Skin of body (tissue), 2 donors: ENCODE data around the gene TXNDC8. TPM values are rescaled to one million over a fixed set of nuclear protein-coding genes. Genes with fewer than 3 reads are reported as not detected.
"Not testable (repeated sequence)": the region's sequence is repeated elsewhere in the genome, so short reads cannot be mapped to it uniquely, and the experiment has no call there.

Source experiments
- DNase-seq: peaks from one replicate; lab custom pipeline; 2025; lab: John Stamatoyannopoulos, UW
- total RNA-seq: library from RNA; depleted of rRNA; stranded (reverse); fragments of >200 nt; gene quantifications from one replicate; pipeline ENCODE4 v1.2.3, GENCODE V29; 2014

The TXNDC8 gene
- total RNA-seq, 1 donor from 2014 or later = not detected

GRCh38 chr9:110328763-110329162 is 8.9 kb downstream of the TXNDC8 start:
- DNase-seq = no peak

- DNase-seq = no peak
These were observed 9.9 kb downstream of the TXNDC8 start for GRCh38 chr9:110327716-110328115.

GRCh38 chr9:110323818-110324217 is 13.8 kb downstream of the TXNDC8 start:
- DNase-seq = no peak

GRCh38 chr9:110320651-110321445 is 16.8 kb downstream of the TXNDC8 start:
- DNase-seq = no peak

GRCh38 chr9:110319781-110320492 is 17.7 kb downstream of the TXNDC8 start:
- no peak for DNase-seq

GRCh38 chr9:110317911-110318310 is 19.8 kb downstream of the TXNDC8 start:
- DNase-seq = no peak

- no peak for DNase-seq
These were observed 21.2 kb downstream of the TXNDC8 start for GRCh38 chr9:110316261-110317075.

- not testable (repeated sequence) for DNase-seq
These were observed 25.7 kb downstream of the TXNDC8 start for GRCh38 chr9:110311978-110312377.

- DNase-seq = no peak
These were observed 28.0 kb downstream of the TXNDC8 start for GRCh38 chr9:110309681-110310080.

- DNase-seq = no peak
These were observed 29.0 kb downstream of the TXNDC8 start for GRCh38 chr9:110308633-110309038.

GRCh38 chr9:110307191-110307590 is 30.5 kb downstream of the TXNDC8 start:
- DNase-seq = no peak

- no peak for DNase-seq
These were observed 34.5 kb downstream of the TXNDC8 start for GRCh38 chr9:110303133-110303532.

- DNase-seq = no peak
These were observed 39.5 kb downstream of the TXNDC8 start for GRCh38 chr9:110298043-110298605.

GRCh38 chr9:110293248-110293647 is 44.4 kb downstream of the TXNDC8 start:
- no peak for DNase-seq

GRCh38 chr9:110291921-110292557 is 45.6 kb downstream of the TXNDC8 start:
- DNase-seq = no peak

- DNase-seq = peak; percentile 80
These were observed 47.7 kb downstream of the TXNDC8 start for GRCh38 chr9:110290001-110290400.

- DNase-seq = no peak
These were observed 49.2 kb downstream of the TXNDC8 start for GRCh38 chr9:110288503-110288902.

GRCh38 chr9:110287289-110287680 is 50.4 kb downstream of the TXNDC8 start:
- no peak for DNase-seq

GRCh38 chr9:110284211-110284844 is 53.3 kb downstream of the TXNDC8 start:
- no peak for DNase-seq

- DNase-seq = no peak
These were observed 53.9 kb downstream of the TXNDC8 start for GRCh38 chr9:110283751-110284150.

GRCh38 chr9:110282739-110283081 is 55.0 kb downstream of the TXNDC8 start:
- DNase-seq = no peak
